Trophoblast cell (in vitro differentiated cells and primary cell): ENCODE measurements around the gene GLRX.

Experiments
- DNase-seq, 2 donors: peaks; one replicate each; pipeline ENCODE4 v3.0.0-alpha.2; 2016
- H2AFZ ChIP-seq: 2 replicates; pipeline ENCODE4 v1.6.1; 2013; ENCODE audit warnings: low read length, moderate library complexity, mild to moderate bottlenecking; ENCODE audit not compliant: insufficient read depth, poor library complexity
- H2AK5ac ChIP-seq: 2 replicates; pipeline ENCODE4 v1.6.1; 2013; ENCODE audit warnings: mild to moderate bottlenecking, low read length
- H2BK120ac ChIP-seq: 2 replicates; pipeline ENCODE4 v1.6.1; 2013; ENCODE audit warnings: low read length, mild to moderate bottlenecking, moderate library complexity; ENCODE audit not compliant: insufficient read depth, poor library complexity
- H2BK12ac ChIP-seq: 2 replicates; pipeline ENCODE4 v1.6.1; 2013; ENCODE audit warnings: mild to moderate bottlenecking, low read length, moderate library complexity
- H2BK5ac ChIP-seq: 2 replicates; pipeline ENCODE4 v1.6.1; 2013; ENCODE audit warnings: low read length, low read depth, moderate library complexity, mild to moderate bottlenecking; ENCODE audit not compliant: poor library complexity
- H3K14ac ChIP-seq: 2 replicates; pipeline ENCODE4 v1.6.1; 2013; ENCODE audit warnings: mild to moderate bottlenecking, low read length
- H3K18ac ChIP-seq: 2 replicates; pipeline ENCODE4 v1.6.1; 2013; ENCODE audit warnings: mild to moderate bottlenecking, low read length
- H3K23ac ChIP-seq: 2 replicates; pipeline ENCODE4 v1.6.1; 2013; ENCODE audit warnings: low read length
- H3K27ac ChIP-seq: 2 replicates; pipeline ENCODE4 v1.5.1; 2013; ENCODE audit warnings: low read depth, mild to moderate bottlenecking, inconsistent platforms, low read length, moderate library complexity
- H3K27me3 ChIP-seq: 2 replicates; pipeline ENCODE4 v1.6.1; 2013; ENCODE audit warnings: inconsistent platforms, mild to moderate bottlenecking, low read length, moderate library complexity; ENCODE audit not compliant: insufficient read depth
- H3K36me3 ChIP-seq, 2 experiments: 1 replicate in 1 of 2; 2 replicates in 1 of 2; pipeline ENCODE4 v1.6.1; 2013; ENCODE audit warnings: low read length in 2 of 2, mild to moderate bottlenecking in 2 of 2, moderate library complexity in 1 of 2; ENCODE audit not compliant: insufficient read depth in 2 of 2, control insufficient read depth in 1 of 2
- H3K4ac ChIP-seq: 2 replicates; pipeline ENCODE4 v1.6.1; 2013; ENCODE audit warnings: low read depth, mild to moderate bottlenecking, low read length, moderate library complexity
- H3K4me1 ChIP-seq, 2 experiments: 1 replicate in 1 of 2; 2 replicates in 1 of 2; pipeline ENCODE4 v1.6.1; 2013; ENCODE audit warnings: low read length in 2 of 2, mild to moderate bottlenecking in 2 of 2, moderate library complexity in 1 of 2; ENCODE audit not compliant: insufficient read depth in 2 of 2, control insufficient read depth in 1 of 2
- H3K4me2 ChIP-seq: 2 replicates; pipeline ENCODE4 v1.6.1; 2013; ENCODE audit warnings: inconsistent platforms, mild to moderate bottlenecking, low read length, moderate library complexity
- H3K4me3 ChIP-seq: 2 replicates; pipeline ENCODE4 v1.5.1; 2013; ENCODE audit warnings: mild to moderate bottlenecking, low read depth, low read length, inconsistent platforms
- H3K79me1 ChIP-seq: one replicate; pipeline ENCODE4 v1.6.1; 2013; ENCODE audit warnings: low read length
- H3K79me2 ChIP-seq: 2 replicates; pipeline ENCODE4 v1.6.1; 2013; ENCODE audit warnings: low read length, mild to moderate bottlenecking; ENCODE audit not compliant: control insufficient read depth, insufficient read depth, poor library complexity
- H3K9ac ChIP-seq: 2 replicates; pipeline ENCODE4 v1.6.1; 2013; ENCODE audit warnings: mild to moderate bottlenecking, low read length
- H3K9me3 ChIP-seq: 2 replicates; pipeline ENCODE4 v1.6.1; 2013; ENCODE audit warnings: low read depth, mild to moderate bottlenecking, control low read depth, inconsistent platforms, low read length; ENCODE audit not compliant: insufficient read depth
- H4K12ac ChIP-seq: 2 replicates; pipeline ENCODE4 v1.6.1; 2013; ENCODE audit warnings: low read depth, mild to moderate bottlenecking, low read length, moderate library complexity
- H4K8ac ChIP-seq: 2 replicates; pipeline ENCODE4 v1.6.1; 2013; ENCODE audit warnings: low read depth, mild to moderate bottlenecking, low read length, moderate library complexity
- H4K91ac ChIP-seq: one replicate; pipeline ENCODE4 v1.6.1; 2013; ENCODE audit warnings: low read depth, mild to moderate bottlenecking, low read length, moderate library complexity
- WGBS: extraction: QIAGEN DNeasy Blood & Tissue Kit; methylation state at CpG from one replicate; pipeline ENCODE4 v1.1.7; 2013; ENCODE audit warnings: missing lambda C conversion rate; ENCODE audit not compliant: insufficient read length, insufficient coverage; ENCODE audit errors: extremely low coverage; 5-methylcytosine and 5-hydroxymethylcytosine counted together

The GLRX gene

DNA sequence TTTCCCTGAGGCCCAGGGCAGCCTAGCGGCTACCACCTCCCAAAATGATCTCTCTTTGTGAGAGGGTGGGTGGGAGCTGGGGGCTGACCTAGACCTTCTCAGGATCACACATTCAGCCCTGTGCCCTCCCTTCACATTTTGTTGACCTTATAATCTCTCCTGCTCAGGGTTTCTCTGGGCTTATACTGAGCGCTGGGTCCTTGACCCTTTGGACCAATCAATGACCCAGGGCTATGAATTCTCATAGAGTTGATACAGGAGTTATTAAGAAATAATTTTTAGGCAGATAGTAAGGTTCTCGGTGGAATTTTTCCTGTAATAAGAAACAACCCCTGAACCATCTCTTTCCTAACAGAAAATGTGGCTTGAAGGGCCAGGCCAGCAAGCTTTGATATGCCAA lies 22.0 kb downstream of the GLRX start:
- no peak overlapping the region for H4K12ac ChIP-seq
- H2BK120ac ChIP-seq: no peak overlapping the region
- no peak overlapping the region for H2BK5ac ChIP-seq
- peak overlapping the region; percentile 34 for H2BK12ac ChIP-seq
- H3K4ac ChIP-seq: no peak overlapping the region
- H4K91ac ChIP-seq: no peak overlapping the region
- peaks cover 9% of the 10 kb centered on the region for H3K79me1 ChIP-seq
- H4K8ac ChIP-seq: no peak overlapping the region
- no peak overlapping the region for H3K18ac ChIP-seq
- H2AK5ac ChIP-seq: peak overlapping the region; percentile 40
- H3K4me1 ChIP-seq: peaks cover 11 to 21% of the 10 kb centered on the region in 2 experiments
- no peak overlapping the region for H3K23ac ChIP-seq
- no peaks in the 10 kb centered on the region for H3K9me3 ChIP-seq
- H3K27ac ChIP-seq: no peak overlapping the region
- H2AFZ ChIP-seq: no peak overlapping the region
- peaks cover 2 to 10% of the 10 kb centered on the region in 2 experiments for H3K36me3 ChIP-seq
- no peak overlapping the region for H3K4me3 ChIP-seq
- no peak overlapping the region for H3K14ac ChIP-seq
- no peak overlapping the region for H3K4me2 ChIP-seq
- no peak for DNase-seq
- no CpG with 5 or more reads among the region's 3 CpGs for WGBS
- H3K27me3 ChIP-seq: no peaks in the 10 kb centered on the region
- H3K79me2 ChIP-seq: no peaks in the 10 kb centered on the region
- no peak overlapping the region for H3K9ac ChIP-seq

DNA sequence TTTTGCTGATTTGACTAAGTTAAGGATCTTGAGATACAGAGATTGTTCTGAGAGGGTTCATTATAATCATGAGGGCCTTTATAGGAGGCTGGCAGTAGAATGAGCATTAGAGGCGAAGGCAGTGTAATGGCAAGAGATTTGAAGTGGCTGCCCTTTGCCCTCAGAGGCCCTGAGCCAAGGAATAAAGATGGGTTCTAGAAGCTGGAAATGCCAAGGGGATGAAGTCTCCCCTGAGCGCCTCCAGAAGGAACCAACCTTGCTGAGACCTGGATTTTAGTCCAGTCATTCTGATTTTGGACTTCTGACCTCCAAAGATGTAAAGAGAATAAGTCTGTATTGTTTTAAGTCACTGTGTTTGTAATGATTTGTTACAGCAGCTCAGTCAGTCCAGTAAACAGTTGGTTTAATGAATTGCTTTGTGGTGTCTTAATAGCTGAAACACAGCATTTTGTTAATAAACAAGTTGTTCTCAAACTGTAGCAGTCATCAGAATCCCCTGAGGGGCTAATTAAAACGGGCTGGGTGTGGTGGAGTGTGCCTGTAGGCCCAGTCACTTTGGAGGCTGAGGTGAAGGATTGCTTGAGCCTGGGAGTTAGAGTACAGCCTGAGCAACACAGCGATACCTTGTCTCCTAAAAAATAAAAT lies 23.2 kb downstream of the GLRX start:
- H3K9me3 ChIP-seq: no peaks in the 10 kb centered on the region

GRCh38 chr5:95798545-95798944 lies 24.0 kb downstream of the GLRX start:
- H2BK12ac ChIP-seq: no peak overlapping the region
- no peak overlapping the region for H2BK120ac ChIP-seq

More for the DNA sequence above, 23.2 kb downstream of the GLRX start:
- H4K12ac ChIP-seq: no peak overlapping the region
- peak overlapping the region; percentile 81 for H2AK5ac ChIP-seq
- H2BK5ac ChIP-seq: no peak overlapping the region
- H3K27ac ChIP-seq: no peak overlapping the region
- no peak overlapping the region for H4K91ac ChIP-seq
- H4K8ac ChIP-seq: no peak overlapping the region
- DNase-seq: peak in 1 of 2 donors; percentile 39
- no peak overlapping the region for H3K23ac ChIP-seq
- H3K4ac ChIP-seq: no peak overlapping the region
- H2AFZ ChIP-seq: no peak overlapping the region
- H3K9ac ChIP-seq: no peak overlapping the region
- H3K79me2 ChIP-seq: no peaks in the 10 kb centered on the region
- peaks cover 9% of the 10 kb centered on the region for H3K79me1 ChIP-seq
- H3K4me1 ChIP-seq: peaks cover 11 to 23% of the 10 kb centered on the region in 2 experiments
- H3K18ac ChIP-seq: no peak overlapping the region
- H3K14ac ChIP-seq: no peak overlapping the region
- H3K4me2 ChIP-seq: no peak overlapping the region
- WGBS: no CpG with 5 or more reads among the region's 4 CpGs
- no peaks in the 10 kb centered on the region for H3K27me3 ChIP-seq
- H2BK12ac ChIP-seq: peak overlapping the region; percentile 79
- peaks cover 3 to 15% of the 10 kb centered on the region in 2 experiments for H3K36me3 ChIP-seq
- no peak overlapping the region for H2BK120ac ChIP-seq
- no peak overlapping the region for H3K4me3 ChIP-seq

GRCh38 chr5:95798048-95798447 lies 24.5 kb downstream of the GLRX start:
- H3K79me1 ChIP-seq: peaks cover 14% of the 10 kb centered on the region
- no peak overlapping the region for H3K9ac ChIP-seq
- no peak overlapping the region for H2BK120ac ChIP-seq
- no peak overlapping the region for H4K12ac ChIP-seq
- H4K91ac ChIP-seq: no peak overlapping the region
- no peaks in the 10 kb centered on the region for H3K27me3 ChIP-seq
- peaks cover 11 to 20% of the 10 kb centered on the region in 2 experiments for H3K4me1 ChIP-seq
- H2AK5ac ChIP-seq: no peak overlapping the region
- H2AFZ ChIP-seq: no peak overlapping the region
- peak in 1 of 2 donors; percentile 71 for DNase-seq
- no CpG with 5 or more reads among the region's 2 CpGs for WGBS
- no peak overlapping the region for H3K4ac ChIP-seq
- no peak overlapping the region for H3K27ac ChIP-seq
- H3K9me3 ChIP-seq: no peaks in the 10 kb centered on the region
- no peak overlapping the region for H4K8ac ChIP-seq
- H3K18ac ChIP-seq: no peak overlapping the region
- H2BK5ac ChIP-seq: no peak overlapping the region
- H2BK12ac ChIP-seq: no peak overlapping the region
- no peak overlapping the region for H3K4me2 ChIP-seq
- H3K14ac ChIP-seq: no peak overlapping the region
- H3K4me3 ChIP-seq: no peak overlapping the region
- H3K36me3 ChIP-seq: peaks cover 7 to 20% of the 10 kb centered on the region in 2 experiments
- H3K79me2 ChIP-seq: no peaks in the 10 kb centered on the region
- no peak overlapping the region for H3K23ac ChIP-seq

More at GRCh38 chr5:95798545-95798944, 24.0 kb downstream of the GLRX start:
- H3K79me2 ChIP-seq: no peaks in the 10 kb centered on the region
- H4K8ac ChIP-seq: no peak overlapping the region
- peaks cover 7 to 19% of the 10 kb centered on the region in 2 experiments for H3K36me3 ChIP-seq
- H3K79me1 ChIP-seq: peaks cover 13% of the 10 kb centered on the region
- H3K9ac ChIP-seq: no peak overlapping the region
- no peak overlapping the region for H4K91ac ChIP-seq
- no peak overlapping the region for H3K4ac ChIP-seq
- no peak overlapping the region for H4K12ac ChIP-seq
- H3K9me3 ChIP-seq: no peaks in the 10 kb centered on the region
- H3K14ac ChIP-seq: no peak overlapping the region
- no peak overlapping the region for H3K23ac ChIP-seq
- H2AK5ac ChIP-seq: no peak overlapping the region
- no peak overlapping the region for H2BK5ac ChIP-seq
- peaks cover 12 to 24% of the 10 kb centered on the region in 2 experiments for H3K4me1 ChIP-seq
- H2AFZ ChIP-seq: no peak overlapping the region
- H3K4me2 ChIP-seq: no peak overlapping the region
- no peak overlapping the region for H3K4me3 ChIP-seq
- DNase-seq: no peak
- no peak overlapping the region for H3K27ac ChIP-seq
- no peak overlapping the region for H3K18ac ChIP-seq
- no peaks in the 10 kb centered on the region for H3K27me3 ChIP-seq
